ENCODE measurements around the gene DOCK10. TPM values are rescaled to one million over a fixed set of nuclear protein-coding genes. Genes with fewer than 3 reads are reported as not detected.

The DOCK10 gene
- total RNA-seq, 1 donor from 2014 or later: 3.6 TPM

DNA sequence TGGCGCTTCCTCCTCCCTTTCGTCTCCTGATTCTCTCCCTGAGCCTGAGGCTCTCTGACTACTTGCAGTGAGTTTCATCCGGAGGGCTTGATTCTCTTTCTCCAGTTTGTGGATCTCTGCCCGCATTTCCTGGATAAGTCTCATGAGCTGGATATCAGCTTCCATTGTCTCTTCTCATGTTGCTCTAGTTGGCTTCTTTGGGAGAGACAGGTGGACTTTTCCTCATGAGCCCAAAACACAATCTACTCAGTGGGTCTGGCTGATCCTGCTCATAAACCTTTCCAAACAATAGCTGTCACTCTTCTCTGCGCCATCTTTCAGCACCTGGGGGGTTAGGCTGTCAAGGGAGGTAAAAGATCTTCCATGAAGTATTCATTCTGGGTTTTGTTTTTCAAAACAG lies 326.1 kb downstream of the DOCK10 start, which contains the start of gene CCDC195:
Gene CCDC195, minus strand, starts transcription at position 165 of the 400 bp plus-strand sequence. Its CDS starts 0 bp downstream, at position 165.
- H3K4me3 Mint-ChIP-seq (ENCODE audit: low read depth): no peak within 1 kb of the TSS
- H3K36me3 Mint-ChIP-seq (ENCODE audit: insufficient read depth): no peaks in the 10 kb centered on the region
- H3K27me3 Mint-ChIP-seq: no peaks in the 10 kb centered on the region
- no peaks in the 10 kb centered on the region for H3K4me1 Mint-ChIP-seq (ENCODE audit: low read depth)
- peaks cover 5% of the 10 kb centered on the region for H3K9me3 Mint-ChIP-seq (ENCODE audit: low read depth)
- DNase-seq (ENCODE audit: low spot score, unreplicated experiment): no peak
- TF ChIP-seq, protein P1, sequence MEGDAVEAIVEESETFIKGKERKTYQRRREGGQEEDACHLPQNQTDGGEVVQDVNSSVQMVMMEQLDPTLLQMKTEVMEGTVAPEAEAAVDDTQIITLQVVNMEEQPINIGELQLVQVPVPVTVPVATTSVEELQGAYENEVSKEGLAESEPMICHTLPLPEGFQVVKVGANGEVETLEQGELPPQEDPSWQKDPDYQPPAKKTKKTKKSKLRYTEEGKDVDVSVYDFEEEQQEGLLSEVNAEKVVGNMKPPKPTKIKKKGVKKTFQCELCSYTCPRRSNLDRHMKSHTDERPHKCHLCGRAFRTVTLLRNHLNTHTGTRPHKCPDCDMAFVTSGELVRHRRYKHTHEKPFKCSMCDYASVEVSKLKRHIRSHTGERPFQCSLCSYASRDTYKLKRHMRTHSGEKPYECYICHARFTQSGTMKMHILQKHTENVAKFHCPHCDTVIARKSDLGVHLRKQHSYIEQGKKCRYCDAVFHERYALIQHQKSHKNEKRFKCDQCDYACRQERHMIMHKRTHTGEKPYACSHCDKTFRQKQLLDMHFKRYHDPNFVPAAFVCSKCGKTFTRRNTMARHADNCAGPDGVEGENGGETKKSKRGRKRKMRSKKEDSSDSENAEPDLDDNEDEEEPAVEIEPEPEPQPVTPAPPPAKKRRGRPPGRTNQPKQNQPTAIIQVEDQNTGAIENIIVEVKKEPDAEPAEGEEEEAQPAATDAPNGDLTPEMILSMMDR (IDR thresholded peaks at IDR 0.05; ENCODE audit: unreplicated experiment): no peak
- H3K27ac Mint-ChIP-seq: no peak within 1 kb of the TSS

Small RNA genes lying within 50 kb of the gene (microRNA-seq; reads per million reads assigned to microRNA genes)
- not detected for gene MIR4439 (ENCODE audit: borderline number of aligned reads, unreplicated experiment)
